SK-N-MC (cell line): ENCODE data around the gene CHTF18.

Source experiments
- EZH2 ChIP-seq: fragments of 200-600 bp; sonication (generic); IDR thresholded peaks from one replicate; pipeline ENCODE4 v1.6.1; 2017; ENCODE audit warnings: antibody characterized with exemption
- POLR2AphosphoS5 ChIP-seq: IDR thresholded peaks from 2 replicates; pipeline ENCODE4 v1.6.1; 2012; ENCODE audit warnings: mild to moderate bottlenecking, low read depth, low read length, borderline replicate concordance

GRCh38 chr16:764848-765487 is 23.5 kb upstream of the CHTF18 start:
- TF ChIP-seq POLR2AphosphoS5 (no peak), EZH2 (no peak)
